NT2/D1 (cell line): ENCODE measurements around the gene ANKFN1.

Source experiments
- DNase-seq: peaks from one replicate; pipeline ENCODE4 v3.0.0-alpha.2; 2011; ENCODE audit warnings: low read depth, low spot score
- H3K27me3 ChIP-seq: 2 replicates; pipeline ENCODE4 v1.6.0; 2011; ENCODE audit warnings: mild to moderate bottlenecking; ENCODE audit not compliant: insufficient read length, insufficient read depth
- H3K36me3 ChIP-seq: 2 replicates; pipeline ENCODE4 v1.6.1; 2011; ENCODE audit warnings: mild to moderate bottlenecking, low read length, mixed read lengths; ENCODE audit not compliant: insufficient read depth, insufficient read length
- H3K4me1 ChIP-seq: 2 replicates; pipeline ENCODE4 v1.5.1; 2011; ENCODE audit not compliant: insufficient read depth, insufficient read length
- H3K4me3 ChIP-seq: 2 replicates; pipeline ENCODE4 v1.5.1; 2011; ENCODE audit warnings: low read depth; ENCODE audit not compliant: insufficient read length
- H3K9ac ChIP-seq: 2 replicates; pipeline ENCODE4 v1.6.0; 2011; ENCODE audit warnings: low read depth; ENCODE audit not compliant: insufficient read length
- H3K9me3 ChIP-seq: 2 replicates; pipeline ENCODE4 v1.5.1; 2011; ENCODE audit warnings: mild to moderate bottlenecking, low read length; ENCODE audit not compliant: insufficient read depth
- SUZ12 ChIP-seq: IDR thresholded peaks from 2 replicates; pipeline ENCODE4 v1.6.1; 2011; ENCODE audit not compliant: insufficient read length, insufficient read depth; ENCODE audit errors: extremely low read depth
- YY1 ChIP-seq: IDR thresholded peaks from 2 replicates; pipeline ENCODE4 v1.6.1; 2011; ENCODE audit not compliant: insufficient read length, insufficient read depth
- ZNF274 ChIP-seq: IDR thresholded peaks from 2 replicates; pipeline ENCODE4 v1.6.1; 2011; ENCODE audit warnings: mild to moderate bottlenecking, low read depth, low read length

ANKFN1 gene

GRCh38 chr17:56319531-56319930 lies 166.3 kb downstream of the ANKFN1 start:
- H3K27me3 ChIP-seq: no peaks in the 10 kb centered on the region
- H3K9ac ChIP-seq: no peak overlapping the region
- H3K4me3 ChIP-seq: no peak overlapping the region
- no peaks in the 10 kb centered on the region for H3K36me3 ChIP-seq
- H3K4me1 ChIP-seq: no peaks in the 10 kb centered on the region
- no peak for TF ChIP-seq SUZ12
- no peak for TF ChIP-seq YY1
- no peak for TF ChIP-seq ZNF274
- DNase-seq: peak; percentile 28
- no peaks in the 10 kb centered on the region for H3K9me3 ChIP-seq

- Histone ChIP-seq H3K27me3 (no peaks in the 10 kb centered on the region), H3K9ac (no peak overlapping the region), H3K9me3 (no peaks in the 10 kb centered on the region), H3K4me1 (no peaks in the 10 kb centered on the region), H3K4me3 (no peak overlapping the region), H3K36me3 (no peaks in the 10 kb centered on the region)
- peak; percentile 32 for DNase-seq
- no peak for TF ChIP-seq SUZ12
- TF ChIP-seq YY1: no peak
- TF ChIP-seq ZNF274: no peak
Observed at GRCh38 chr17:56320443-56320842, 167.2 kb downstream of the ANKFN1 start.

GRCh38 chr17:56322991-56323390 lies 169.7 kb downstream of the ANKFN1 start:
- Histone ChIP-seq H3K9ac (no peak overlapping the region), H3K9me3 (no peaks in the 10 kb centered on the region), H3K4me3 (no peak overlapping the region), H3K36me3 (no peaks in the 10 kb centered on the region), H3K4me1 (no peaks in the 10 kb centered on the region), H3K27me3 (no peaks in the 10 kb centered on the region)
- no peak for TF ChIP-seq YY1
- no peak for TF ChIP-seq ZNF274
- no peak for TF ChIP-seq SUZ12
- no peak for DNase-seq

- H3K9ac ChIP-seq: no peak overlapping the region
- DNase-seq: no peak
- no peaks in the 10 kb centered on the region for H3K36me3 ChIP-seq
- H3K27me3 ChIP-seq: no peaks in the 10 kb centered on the region
- H3K4me1 ChIP-seq: no peaks in the 10 kb centered on the region
- H3K9me3 ChIP-seq: no peaks in the 10 kb centered on the region
- H3K4me3 ChIP-seq: no peak overlapping the region
- TF ChIP-seq YY1 (no peak), ZNF274 (no peak), SUZ12 (no peak)
Observed at GRCh38 chr17:56324676-56325075, 171.4 kb downstream of the ANKFN1 start.

- H3K4me3 ChIP-seq: no peak overlapping the region
- DNase-seq: no peak
- H3K4me1 ChIP-seq: no peaks in the 10 kb centered on the region
- H3K36me3 ChIP-seq: no peaks in the 10 kb centered on the region
- no peaks in the 10 kb centered on the region for H3K9me3 ChIP-seq
- no peaks in the 10 kb centered on the region for H3K27me3 ChIP-seq
- TF ChIP-seq ZNF274: no peak
- TF ChIP-seq SUZ12: no peak
- no peak for TF ChIP-seq YY1
- no peak overlapping the region for H3K9ac ChIP-seq
Observed at GRCh38 chr17:56325313-56326000, 172.2 kb downstream of the ANKFN1 start.

- no peaks in the 10 kb centered on the region for H3K27me3 ChIP-seq
- no peak overlapping the region for H3K4me3 ChIP-seq
- H3K4me1 ChIP-seq: no peaks in the 10 kb centered on the region
- no peaks in the 10 kb centered on the region for H3K36me3 ChIP-seq
- H3K9ac ChIP-seq: no peak overlapping the region
- DNase-seq: no peak
- TF ChIP-seq ZNF274 (no peak), SUZ12 (no peak), YY1 (no peak)
- no peaks in the 10 kb centered on the region for H3K9me3 ChIP-seq
Observed at GRCh38 chr17:56326001-56326359, 172.7 kb downstream of the ANKFN1 start.

- Histone ChIP-seq H3K4me3 (no peak overlapping the region), H3K36me3 (no peaks in the 10 kb centered on the region), H3K9ac (no peak overlapping the region), H3K4me1 (no peaks in the 10 kb centered on the region), H3K9me3 (no peaks in the 10 kb centered on the region), H3K27me3 (no peaks in the 10 kb centered on the region)
- no peak for DNase-seq
- TF ChIP-seq ZNF274 (no peak), SUZ12 (no peak), YY1 (no peak)
Observed at GRCh38 chr17:56347639-56348038, 194.4 kb downstream of the ANKFN1 start.
